ENCODE results near the gene TICAM1. TPM values are rescaled to one million over a fixed set of nuclear protein-coding genes. Genes with fewer than 3 reads are reported as not detected.
A peak's percentile ranks its signal among the peaks of the same experiment; 100 is the strongest.
"Not testable (repeated sequence)": the region's sequence is repeated elsewhere in the genome, so short reads cannot be mapped to it uniquely, and the experiment has no call there.

TICAM1 gene
- total and polyA plus RNA-seq, 4 experiments from 2014 or later: 2.2 to 18.1 (median 17.0) TPM

GRCh38 chr19:4856468-4856867, 25.0 kb upstream of the TICAM1 start:
- H3K27me3 ChIP-seq (ENCODE audit: insufficient read depth, low read length); H3K27ac ChIP-seq (ENCODE audit: low read depth, low read length); H3K27me3 Mint-ChIP-seq; H3K4me3 ChIP-seq (ENCODE audit: low read length in 2 of 2); H3K9me3 ChIP-seq (ENCODE audit: control insufficient read depth in 1 of 2, low read length in 2 of 2); intact Hi-C loops (cut with micrococcal nuclease); H3K4me1 Mint-ChIP-seq; H3K4me3 Mint-ChIP-seq; H3K4me1 ChIP-seq (ENCODE audit: insufficient read depth, low read length); DNase-seq; POLR2A ChIA-PET (ENCODE audit: partially characterized antibody); H3K27ac Mint-ChIP-seq; H3K9me3 Mint-ChIP-seq: not testable (repeated sequence)
- CTCF ChIA-PET (ENCODE audit: partially characterized antibody): interaction anchor here (1.6 to 12.8 kb wide), 2 partner anchors 17 to 48 kb away, joined by 3 to 396 read pairs; no protein-coding TSS in a partner anchor
- peaks cover 4 to 21% of the 10 kb centered on the region in 2 donors for H3K36me3 Mint-ChIP-seq
- H3K36me3 ChIP-seq (ENCODE audit: insufficient read depth, low read length): peaks cover 10% of the 10 kb centered on the region

- H3K9me3 Mint-ChIP-seq; H3K4me3 Mint-ChIP-seq; H3K4me3 ChIP-seq (ENCODE audit: low read length in 2 of 2); H3K4me1 Mint-ChIP-seq; DNase-seq; H3K27ac Mint-ChIP-seq; H3K27me3 Mint-ChIP-seq; H3K27me3 ChIP-seq (ENCODE audit: insufficient read depth, low read length); H3K4me1 ChIP-seq (ENCODE audit: insufficient read depth, low read length); H3K27ac ChIP-seq (ENCODE audit: low read depth, low read length); H3K36me3 ChIP-seq (ENCODE audit: insufficient read depth, low read length); POLR2A ChIA-PET (ENCODE audit: partially characterized antibody); intact Hi-C loops (cut with micrococcal nuclease); H3K9me3 ChIP-seq (ENCODE audit: control insufficient read depth in 1 of 2, low read length in 2 of 2): not testable (repeated sequence)
- CTCF ChIA-PET (ENCODE audit: partially characterized antibody): interaction anchor here (0.7 to 12.8 kb wide), 4 partner anchors 30 to 86 kb away, joined by 3 to 396 read pairs (median 14); no protein-coding TSS in a partner anchor
- H3K36me3 Mint-ChIP-seq: peaks cover 4 to 20% of the 10 kb centered on the region in 2 donors
Measured at GRCh38 chr19:4853506-4853905, 22.0 kb upstream of the TICAM1 start.

GRCh38 chr19:4852484-4852883, 21.0 kb upstream of the TICAM1 start:
- no peaks in the 10 kb centered on the region for H3K27me3 Mint-ChIP-seq
- no peak overlapping the region for H3K4me3 ChIP-seq (ENCODE audit: low read length in 2 of 2)
- no peaks in the 10 kb centered on the region for H3K4me1 ChIP-seq (ENCODE audit: insufficient read depth, low read length)
- ChIA-PET CTCF (ENCODE audit: partially characterized antibody) (interaction anchor here (0.9 to 12.8 kb wide), 10 partner anchors 10 to 178 kb away, joined by 3 to 396 read pairs (median 4); no protein-coding TSS in a partner anchor), POLR2A (ENCODE audit: partially characterized antibody) (no interaction called here)
- no peak overlapping the region for H3K4me3 Mint-ChIP-seq
- peaks cover 0 to 3% (median 0%) of the 10 kb centered on the region in 8 donors for H3K9me3 Mint-ChIP-seq
- H3K9me3 ChIP-seq (ENCODE audit: control insufficient read depth in 1 of 2, low read length in 2 of 2): no peaks in the 10 kb centered on the region
- H3K27me3 ChIP-seq (ENCODE audit: insufficient read depth, low read length): no peaks in the 10 kb centered on the region
- H3K27ac Mint-ChIP-seq: peak overlapping the region in 1 of 7 donors; percentile 86
- peaks cover 4 to 26% of the 10 kb centered on the region in 2 donors for H3K36me3 Mint-ChIP-seq
- H3K36me3 ChIP-seq (ENCODE audit: insufficient read depth, low read length): peaks cover 3% of the 10 kb centered on the region
- DNase-seq: no peak
- intact Hi-C loops (cut with micrococcal nuclease): no loop called here
- no peak overlapping the region for H3K27ac ChIP-seq (ENCODE audit: low read depth, low read length)
- H3K4me1 Mint-ChIP-seq: peaks cover 0 to 4% (median 2%) of the 10 kb centered on the region in 4 donors

DNA sequence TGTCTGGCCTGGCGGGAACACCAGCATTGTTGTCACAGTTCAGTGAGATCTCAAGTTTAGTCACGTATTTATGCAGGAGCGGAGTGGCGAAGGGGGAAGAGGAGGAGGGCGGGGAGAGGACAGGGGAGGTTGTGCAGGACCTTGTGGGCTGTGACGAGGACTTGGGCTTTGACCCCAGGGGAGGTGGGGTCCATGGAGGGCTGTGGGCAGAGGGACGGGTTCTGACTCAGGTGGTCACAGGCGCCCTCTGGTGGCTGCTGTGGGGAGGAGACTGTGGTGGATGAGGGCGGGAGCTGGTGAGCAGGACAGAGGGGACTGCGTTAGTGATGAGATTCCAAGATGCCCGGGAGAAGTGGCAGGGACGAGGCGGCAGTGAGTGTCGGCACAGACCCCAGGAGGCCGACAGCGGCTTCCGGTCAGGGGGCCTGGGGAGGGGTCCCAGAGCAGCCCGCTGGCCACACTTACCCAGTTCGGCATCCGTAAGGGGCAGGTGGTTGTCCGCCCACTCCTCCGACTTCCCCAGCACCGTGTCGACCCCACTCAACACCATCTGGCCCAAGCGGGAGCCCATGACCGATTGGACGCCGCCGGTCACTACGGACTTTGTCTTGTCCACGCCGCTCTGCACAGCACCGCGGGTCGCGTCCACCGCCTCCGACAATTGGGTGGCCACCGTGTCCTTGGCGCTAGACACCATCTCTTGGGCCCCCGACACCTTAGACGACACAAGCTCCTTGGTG, 20.2 kb upstream of the TICAM1 start:
- Mint-ChIP-seq H3K9me3 (peaks cover 0 to 3% (median 0%) of the 10 kb centered on the region in 8 donors), H3K4me3 (no peak overlapping the region), H3K27me3 (no peaks in the 10 kb centered on the region), H3K36me3 (peaks cover 4 to 25% of the 10 kb centered on the region in 2 donors), H3K4me1 (peaks cover 0 to 4% (median 2%) of the 10 kb centered on the region in 4 donors), H3K27ac (peak overlapping the region in 3 of 7 donors; percentile 30 to 47 (median 41))
- intact Hi-C loops (cut with micrococcal nuclease): loop anchor here (1.0 kb wide), 1 partner anchor 42 kb away; no protein-coding TSS in a partner anchor
- Histone ChIP-seq H3K27ac (ENCODE audit: low read depth, low read length) (no peak overlapping the region), H3K4me3 (ENCODE audit: low read length in 2 of 2) (no peak overlapping the region), H3K36me3 (ENCODE audit: insufficient read depth, low read length) (no peaks in the 10 kb centered on the region), H3K4me1 (ENCODE audit: insufficient read depth, low read length) (no peaks in the 10 kb centered on the region), H3K9me3 (ENCODE audit: control insufficient read depth in 1 of 2, low read length in 2 of 2) (no peaks in the 10 kb centered on the region), H3K27me3 (ENCODE audit: insufficient read depth, low read length) (no peaks in the 10 kb centered on the region)
- CTCF ChIA-PET (ENCODE audit: partially characterized antibody): interaction anchor here (0.6 to 12.8 kb wide), 18 partner anchors 10 to 179 kb away, joined by 3 to 396 read pairs (median 4); partner anchors contain the start of gene TICAM1
- POLR2A ChIA-PET (ENCODE audit: partially characterized antibody): interaction anchor here (1.0 to 2.0 kb wide), 3 partner anchors 41 to 60 kb away, joined by 3 to 6 read pairs (median 3); no protein-coding TSS in a partner anchor
- peak; percentile 52 to 72 (median 66) for DNase-seq

DNA sequence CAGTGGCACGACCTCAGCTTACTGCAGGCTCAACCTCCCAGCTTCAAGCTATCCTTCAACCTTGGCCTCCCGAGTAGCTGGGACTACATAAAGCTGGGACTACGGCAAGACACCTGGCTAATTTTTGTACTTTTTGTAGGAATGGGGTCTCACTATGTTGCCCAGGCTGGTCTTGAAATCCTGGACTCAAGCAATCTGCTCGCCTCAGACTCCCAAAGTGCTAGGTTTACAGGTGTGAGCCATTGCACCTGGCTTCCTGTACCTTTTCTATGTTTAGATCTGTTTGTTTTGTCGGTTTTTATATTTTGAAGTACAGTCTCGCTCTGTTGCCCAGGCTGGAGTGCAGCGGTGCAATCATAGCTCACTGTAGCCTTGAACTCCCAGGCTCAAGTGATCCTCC, 17.5 kb upstream of the TICAM1 start:
- Histone ChIP-seq H3K27ac (ENCODE audit: low read depth, low read length) (no peak overlapping the region), H3K4me1 (ENCODE audit: insufficient read depth, low read length) (no peaks in the 10 kb centered on the region), H3K9me3 (ENCODE audit: control insufficient read depth in 1 of 2, low read length in 2 of 2) (no peaks in the 10 kb centered on the region), H3K27me3 (ENCODE audit: insufficient read depth, low read length) (no peaks in the 10 kb centered on the region), H3K4me3 (ENCODE audit: low read length in 2 of 2) (no peak overlapping the region), H3K36me3 (ENCODE audit: insufficient read depth, low read length) (peaks cover 3% of the 10 kb centered on the region)
- POLR2A ChIA-PET (ENCODE audit: partially characterized antibody): no interaction called here
- H3K27me3 Mint-ChIP-seq: no peaks in the 10 kb centered on the region
- peaks cover 0 to 4% (median 2%) of the 10 kb centered on the region in 4 donors for H3K4me1 Mint-ChIP-seq
- H3K4me3 Mint-ChIP-seq: no peak overlapping the region
- no peak for DNase-seq
- peaks cover 7 to 21% of the 10 kb centered on the region in 2 donors for H3K36me3 Mint-ChIP-seq
- no peaks in the 10 kb centered on the region for H3K9me3 Mint-ChIP-seq
- intact Hi-C loops (cut with micrococcal nuclease): no loop called here
- peak overlapping the region in 1 of 7 donors; percentile 29 for H3K27ac Mint-ChIP-seq
- CTCF ChIA-PET (ENCODE audit: partially characterized antibody): interaction anchor here (0.6 to 12.8 kb wide), 5 partner anchors 17 to 62 kb away, joined by 3 to 396 read pairs (median 4); no protein-coding TSS in a partner anchor

GRCh38 chr19:4847190-4847973, 15.9 kb upstream of the TICAM1 start:
- Mint-ChIP-seq H3K4me1 (peaks cover 0 to 4% (median 2%) of the 10 kb centered on the region in 4 donors), H3K9me3 (no peaks in the 10 kb centered on the region), H3K36me3 (peaks cover 10 to 29% of the 10 kb centered on the region in 2 donors), H3K27ac (no peak overlapping the region), H3K27me3 (no peaks in the 10 kb centered on the region), H3K4me3 (no peak overlapping the region)
- Histone ChIP-seq H3K9me3 (ENCODE audit: control insufficient read depth in 1 of 2, low read length in 2 of 2) (no peaks in the 10 kb centered on the region), H3K27me3 (ENCODE audit: insufficient read depth, low read length) (no peaks in the 10 kb centered on the region), H3K36me3 (ENCODE audit: insufficient read depth, low read length) (peaks cover 8% of the 10 kb centered on the region), H3K27ac (ENCODE audit: low read depth, low read length) (no peak overlapping the region), H3K4me1 (ENCODE audit: insufficient read depth, low read length) (no peaks in the 10 kb centered on the region), H3K4me3 (ENCODE audit: low read length in 2 of 2) (no peak overlapping the region)
- DNase-seq: no peak
- POLR2A ChIA-PET (ENCODE audit: partially characterized antibody): no interaction called here
- CTCF ChIA-PET (ENCODE audit: partially characterized antibody): interaction anchor here (0.6 to 12.8 kb wide), 2 partner anchors 39 to 56 kb away, joined by 3 to 396 read pairs; no protein-coding TSS in a partner anchor
- intact Hi-C loops (cut with micrococcal nuclease): no loop called here

- H3K4me1 Mint-ChIP-seq; H3K4me3 ChIP-seq (ENCODE audit: low read length in 2 of 2); DNase-seq; H3K27me3 ChIP-seq (ENCODE audit: insufficient read depth, low read length); H3K9me3 ChIP-seq (ENCODE audit: control insufficient read depth in 1 of 2, low read length in 2 of 2); H3K4me1 ChIP-seq (ENCODE audit: insufficient read depth, low read length); H3K36me3 ChIP-seq (ENCODE audit: insufficient read depth, low read length); H3K27ac Mint-ChIP-seq; POLR2A ChIA-PET (ENCODE audit: partially characterized antibody); H3K27me3 Mint-ChIP-seq; H3K4me3 Mint-ChIP-seq; H3K27ac ChIP-seq (ENCODE audit: low read depth, low read length); H3K9me3 Mint-ChIP-seq; intact Hi-C loops (cut with micrococcal nuclease): not testable (repeated sequence)
- CTCF ChIA-PET (ENCODE audit: partially characterized antibody): interaction anchor here (12.8 kb wide), 1 partner anchor 37 kb away, joined by 396 read pairs; no protein-coding TSS in a partner anchor
- peaks cover 14 to 30% of the 10 kb centered on the region in 2 donors for H3K36me3 Mint-ChIP-seq
Measured at GRCh38 chr19:4845975-4846374, 14.5 kb upstream of the TICAM1 start.

All from CD4-positive, alpha-beta memory T cell (primary cell).